HepG2 (cell line): ENCODE measurements around the gene PRRT2. TPM values are rescaled to one million over a fixed set of nuclear protein-coding genes. Genes with fewer than 3 reads are reported as not detected.

Experiments
- PHF8 ChIP-seq: sonication (generic); formaldehyde crosslinking; IDR thresholded peaks from 2 replicates; pipeline ENCODE4 v1.5.0; 2020; ENCODE audit warnings: missing genetic modification reagents
- PPARG ChIP-seq: conservative IDR thresholded peaks from 2 replicates; pipeline ENCODE4 v1.6.1; 2016; ENCODE audit warnings: missing biosample characterization, missing genetic modification reagents
- RFX5 ChIP-seq: IDR thresholded peaks from 2 replicates; pipeline ENCODE4 v1.6.1; 2011; ENCODE audit warnings: low read depth, low read length, improper control_type of control experiment
- SIX1 ChIP-seq: sonication (generic); formaldehyde crosslinking; IDR thresholded peaks from 2 replicates; pipeline ENCODE4 v1.4.0; 2020; ENCODE audit warnings: missing genetic modification reagents, borderline replicate concordance
- SYNCRIP ChIP-seq: fragments of 200-400 bp; formaldehyde crosslinking; IDR thresholded peaks from 2 replicates; pipeline ENCODE4 v1.6.1; 2018; ENCODE audit warnings: mild to moderate bottlenecking, low read depth, low read length; ENCODE audit not compliant: insufficient read depth
- XBP1 ChIP-seq: sonication (generic); formaldehyde crosslinking; IDR thresholded peaks from 2 replicates; pipeline ENCODE4 v1.5.0; 2020; ENCODE audit warnings: missing genetic modification reagents
- ZEB1 ChIP-seq: IDR thresholded peaks from 2 replicates; pipeline ENCODE4 v1.6.1; 2012; ENCODE audit warnings: mild to moderate bottlenecking, low read depth, inconsistent platforms; ENCODE audit not compliant: insufficient replicate concordance
- ZFP82 ChIP-seq: sonication (generic); formaldehyde crosslinking; IDR thresholded peaks from 2 replicates; pipeline ENCODE4 v1.5.1; 2020; ENCODE audit warnings: mild to moderate bottlenecking, missing genetic modification reagents, borderline replicate concordance
- ZNF17 ChIP-seq: sonication (generic); formaldehyde crosslinking; IDR thresholded peaks from 2 replicates; pipeline ENCODE4 v1.5.0; 2020; ENCODE audit warnings: mild to moderate bottlenecking, missing genetic modification reagents
- ZNF296 ChIP-seq: sonication (generic); formaldehyde crosslinking; conservative IDR thresholded peaks from 2 replicates; pipeline ENCODE4 v1.5.0; 2020; ENCODE audit warnings: mild to moderate bottlenecking, missing genetic modification reagents
- polyA plus RNA-seq, 8 experiments: library from polyadenylated mRNA; depleted of rRNA in 3 of 8; stranded (reverse) in 7 of 8; unstranded in 1 of 8; fragments of >200 nt; fragmentation: Illumina TruSeq in 4 of 8; extraction: Trizol in 4 of 8; gene quantifications; 2 replicates each; pipeline versions ENCODE4 v1.2.1 to v1.2.3, GENCODE V29; 2011 to 2016; ENCODE audit warnings: low read depth in 4 of 8, missing spikeins in 1 of 8, mixed read lengths in 1 of 8; ENCODE audit not compliant: insufficient read depth in 1 of 8
- total RNA-seq, 5 experiments: library from RNA; depleted of rRNA; stranded (reverse); fragments of >200 nt; fragmentation: Illumina TruSeq; extraction: Trizol; gene quantifications; 2 replicates each; pipeline ENCODE4 v1.2.3, GENCODE V29; 2016; ENCODE audit warnings: low read depth in 1 of 5
- TF ChIP-seq, protein P1 (sequence below): sonication (generic); formaldehyde crosslinking; IDR thresholded peaks from 2 replicates; pipeline ENCODE4 v1.4.0; 2020; ENCODE audit warnings: low read depth, missing genetic modification reagents
- TF ChIP-seq, protein P2 (sequence below): sonication (generic); formaldehyde crosslinking; IDR thresholded peaks from 2 replicates; pipeline ENCODE4 v1.5.0; 2020; ENCODE audit warnings: mild to moderate bottlenecking, missing genetic modification reagents
- TF ChIP-seq, protein P3 (sequence below): sonication (generic); formaldehyde crosslinking; IDR thresholded peaks from 2 replicates; pipeline ENCODE4 v1.4.0; 2020; ENCODE audit warnings: missing genetic modification reagents
- TF ChIP-seq, protein P4 (sequence below): sonication (generic); formaldehyde crosslinking; IDR thresholded peaks from 2 replicates; pipeline ENCODE4 v1.5.0; 2020; ENCODE audit warnings: missing genetic modification reagents
- TF ChIP-seq, protein P5 (sequence below): sonication (generic); formaldehyde crosslinking; IDR thresholded peaks from 2 replicates; pipeline ENCODE4 v1.9.0; 2022; ENCODE audit warnings: low read depth, missing genetic modification reagents

The PRRT2 gene
- total and polyA plus RNA-seq, 2 of the 13 experiments (the other 11 are each of a cell fraction or from before 2014, with no cell fraction given) = 0.51 to 1.1 TPM

DNA sequence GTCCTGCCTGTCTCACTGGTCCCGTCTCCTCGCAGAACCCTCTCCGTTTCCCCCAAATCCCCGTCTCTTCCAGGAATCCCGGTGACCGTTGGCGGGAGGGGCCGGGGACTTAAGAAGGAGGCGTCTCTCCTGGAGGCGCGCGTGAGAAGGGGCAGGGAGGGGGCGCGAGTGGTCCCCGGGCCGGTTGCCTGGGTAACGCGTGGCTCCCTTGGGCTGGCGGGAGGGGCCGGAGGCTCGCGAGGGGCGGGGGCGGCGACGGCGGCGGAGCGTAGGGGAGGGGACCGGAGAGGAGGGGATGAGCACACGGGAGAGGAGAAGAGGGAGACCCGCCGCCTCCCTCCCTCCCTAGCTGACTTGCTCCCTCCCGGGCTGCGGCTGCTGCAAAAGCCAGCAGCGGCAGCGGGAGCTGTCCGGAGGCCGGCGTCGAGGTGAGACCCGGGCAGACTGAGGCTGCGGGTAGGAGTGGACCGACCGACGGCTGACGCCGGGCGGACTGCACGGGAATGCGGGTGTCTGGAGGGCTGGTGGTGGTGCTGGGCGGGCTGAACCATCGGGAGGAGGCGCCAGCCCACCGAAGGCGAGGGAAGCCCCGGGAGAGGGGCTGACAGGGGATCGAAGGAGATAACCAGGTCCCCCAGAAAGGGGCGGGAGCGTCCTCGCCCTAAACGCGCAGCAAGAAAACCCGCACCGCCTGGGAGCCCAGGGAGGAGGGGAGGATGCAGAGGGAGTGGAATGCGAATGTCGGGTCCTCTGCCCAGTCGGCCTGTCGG is at the start of gene PRRT2 (continued):
- TF ChIP-seq, protein P1, sequence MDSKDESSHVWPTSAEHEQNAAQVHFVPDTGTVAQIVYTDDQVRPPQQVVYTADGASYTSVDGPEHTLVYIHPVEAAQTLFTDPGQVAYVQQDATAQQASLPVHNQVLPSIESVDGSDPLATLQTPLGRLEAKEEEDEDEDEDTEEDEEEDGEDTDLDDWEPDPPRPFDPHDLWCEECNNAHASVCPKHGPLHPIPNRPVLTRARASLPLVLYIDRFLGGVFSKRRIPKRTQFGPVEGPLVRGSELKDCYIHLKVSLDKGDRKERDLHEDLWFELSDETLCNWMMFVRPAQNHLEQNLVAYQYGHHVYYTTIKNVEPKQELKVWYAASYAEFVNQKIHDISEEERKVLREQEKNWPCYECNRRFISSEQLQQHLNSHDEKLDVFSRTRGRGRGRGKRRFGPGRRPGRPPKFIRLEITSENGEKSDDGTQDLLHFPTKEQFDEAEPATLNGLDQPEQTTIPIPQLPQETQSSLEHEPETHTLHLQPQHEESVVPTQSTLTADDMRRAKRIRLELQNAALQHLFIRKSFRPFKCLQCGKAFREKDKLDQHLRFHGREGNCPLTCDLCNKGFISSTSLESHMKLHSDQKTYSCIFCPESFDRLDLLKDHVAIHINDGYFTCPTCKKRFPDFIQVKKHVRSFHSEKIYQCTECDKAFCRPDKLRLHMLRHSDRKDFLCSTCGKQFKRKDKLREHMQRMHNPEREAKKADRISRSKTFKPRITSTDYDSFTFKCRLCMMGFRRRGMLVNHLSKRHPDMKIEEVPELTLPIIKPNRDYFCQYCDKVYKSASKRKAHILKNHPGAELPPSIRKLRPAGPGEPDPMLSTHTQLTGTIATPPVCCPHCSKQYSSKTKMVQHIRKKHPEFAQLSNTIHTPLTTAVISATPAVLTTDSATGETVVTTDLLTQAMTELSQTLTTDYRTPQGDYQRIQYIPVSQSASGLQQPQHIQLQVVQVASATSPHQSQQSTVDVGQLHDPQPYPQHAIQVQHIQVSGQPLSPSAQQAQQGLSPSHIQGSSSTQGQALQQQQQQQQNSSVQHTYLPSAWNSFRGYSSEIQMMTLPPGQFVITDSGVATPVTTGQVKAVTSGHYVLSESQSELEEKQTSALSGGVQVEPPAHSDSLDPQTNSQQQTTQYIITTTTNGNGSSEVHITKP (CRISPR knock-in tag) = 0 out of 2 replicates have a peak, but pooled peaks have one; percentile 28
- TF ChIP-seq SIX1 (no peak), ZNF17 (CRISPR knock-in tag) (no peak), PHF8 (peak; percentile 13; the same call in 1 of the 2 replicates), ZFP82 (CRISPR knock-in tag) (0 out of 2 replicates have a peak, but pooled peaks have one; percentile 48), ZEB1 (no peak), XBP1 (CRISPR knock-in tag) (no peak), PPARG (CRISPR knock-in tag) (no peak), ZNF296 (CRISPR knock-in tag) (no peak), RFX5 (no peak), SYNCRIP (no peak)
- TF ChIP-seq, protein P2, sequence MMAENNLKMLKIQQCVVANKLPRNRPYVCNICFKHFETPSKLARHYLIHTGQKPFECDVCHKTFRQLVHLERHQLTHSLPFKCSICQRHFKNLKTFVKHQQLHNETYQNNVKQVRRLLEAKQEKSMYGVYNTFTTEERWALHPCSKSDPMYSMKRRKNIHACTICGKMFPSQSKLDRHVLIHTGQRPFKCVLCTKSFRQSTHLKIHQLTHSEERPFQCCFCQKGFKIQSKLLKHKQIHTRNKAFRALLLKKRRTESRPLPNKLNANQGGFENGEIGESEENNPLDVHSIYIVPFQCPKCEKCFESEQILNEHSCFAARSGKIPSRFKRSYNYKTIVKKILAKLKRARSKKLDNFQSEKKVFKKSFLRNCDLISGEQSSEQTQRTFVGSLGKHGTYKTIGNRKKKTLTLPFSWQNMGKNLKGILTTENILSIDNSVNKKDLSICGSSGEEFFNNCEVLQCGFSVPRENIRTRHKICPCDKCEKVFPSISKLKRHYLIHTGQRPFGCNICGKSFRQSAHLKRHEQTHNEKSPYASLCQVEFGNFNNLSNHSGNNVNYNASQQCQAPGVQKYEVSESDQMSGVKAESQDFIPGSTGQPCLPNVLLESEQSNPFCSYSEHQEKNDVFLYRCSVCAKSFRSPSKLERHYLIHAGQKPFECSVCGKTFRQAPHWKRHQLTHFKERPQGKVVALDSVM (CRISPR knock-in tag) = no peak
- TF ChIP-seq, protein P3, sequence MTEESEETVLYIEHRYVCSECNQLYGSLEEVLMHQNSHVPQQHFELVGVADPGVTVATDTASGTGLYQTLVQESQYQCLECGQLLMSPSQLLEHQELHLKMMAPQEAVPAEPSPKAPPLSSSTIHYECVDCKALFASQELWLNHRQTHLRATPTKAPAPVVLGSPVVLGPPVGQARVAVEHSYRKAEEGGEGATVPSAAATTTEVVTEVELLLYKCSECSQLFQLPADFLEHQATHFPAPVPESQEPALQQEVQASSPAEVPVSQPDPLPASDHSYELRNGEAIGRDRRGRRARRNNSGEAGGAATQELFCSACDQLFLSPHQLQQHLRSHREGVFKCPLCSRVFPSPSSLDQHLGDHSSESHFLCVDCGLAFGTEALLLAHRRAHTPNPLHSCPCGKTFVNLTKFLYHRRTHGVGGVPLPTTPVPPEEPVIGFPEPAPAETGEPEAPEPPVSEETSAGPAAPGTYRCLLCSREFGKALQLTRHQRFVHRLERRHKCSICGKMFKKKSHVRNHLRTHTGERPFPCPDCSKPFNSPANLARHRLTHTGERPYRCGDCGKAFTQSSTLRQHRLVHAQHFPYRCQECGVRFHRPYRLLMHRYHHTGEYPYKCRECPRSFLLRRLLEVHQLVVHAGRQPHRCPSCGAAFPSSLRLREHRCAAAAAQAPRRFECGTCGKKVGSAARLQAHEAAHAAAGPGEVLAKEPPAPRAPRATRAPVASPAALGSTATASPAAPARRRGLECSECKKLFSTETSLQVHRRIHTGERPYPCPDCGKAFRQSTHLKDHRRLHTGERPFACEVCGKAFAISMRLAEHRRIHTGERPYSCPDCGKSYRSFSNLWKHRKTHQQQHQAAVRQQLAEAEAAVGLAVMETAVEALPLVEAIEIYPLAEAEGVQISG (CRISPR knock-in tag) = no peak; the same call in 1 of the 2 replicates
- TF ChIP-seq, protein P4, sequence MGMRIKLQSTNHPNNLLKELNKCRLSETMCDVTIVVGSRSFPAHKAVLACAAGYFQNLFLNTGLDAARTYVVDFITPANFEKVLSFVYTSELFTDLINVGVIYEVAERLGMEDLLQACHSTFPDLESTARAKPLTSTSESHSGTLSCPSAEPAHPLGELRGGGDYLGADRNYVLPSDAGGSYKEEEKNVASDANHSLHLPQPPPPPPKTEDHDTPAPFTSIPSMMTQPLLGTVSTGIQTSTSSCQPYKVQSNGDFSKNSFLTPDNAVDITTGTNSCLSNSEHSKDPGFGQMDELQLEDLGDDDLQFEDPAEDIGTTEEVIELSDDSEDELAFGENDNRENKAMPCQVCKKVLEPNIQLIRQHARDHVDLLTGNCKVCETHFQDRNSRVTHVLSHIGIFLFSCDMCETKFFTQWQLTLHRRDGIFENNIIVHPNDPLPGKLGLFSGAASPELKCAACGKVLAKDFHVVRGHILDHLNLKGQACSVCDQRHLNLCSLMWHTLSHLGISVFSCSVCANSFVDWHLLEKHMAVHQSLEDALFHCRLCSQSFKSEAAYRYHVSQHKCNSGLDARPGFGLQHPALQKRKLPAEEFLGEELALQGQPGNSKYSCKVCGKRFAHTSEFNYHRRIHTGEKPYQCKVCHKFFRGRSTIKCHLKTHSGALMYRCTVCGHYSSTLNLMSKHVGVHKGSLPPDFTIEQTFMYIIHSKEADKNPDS (CRISPR knock-in tag) = no peak
- TF ChIP-seq, protein P5, sequence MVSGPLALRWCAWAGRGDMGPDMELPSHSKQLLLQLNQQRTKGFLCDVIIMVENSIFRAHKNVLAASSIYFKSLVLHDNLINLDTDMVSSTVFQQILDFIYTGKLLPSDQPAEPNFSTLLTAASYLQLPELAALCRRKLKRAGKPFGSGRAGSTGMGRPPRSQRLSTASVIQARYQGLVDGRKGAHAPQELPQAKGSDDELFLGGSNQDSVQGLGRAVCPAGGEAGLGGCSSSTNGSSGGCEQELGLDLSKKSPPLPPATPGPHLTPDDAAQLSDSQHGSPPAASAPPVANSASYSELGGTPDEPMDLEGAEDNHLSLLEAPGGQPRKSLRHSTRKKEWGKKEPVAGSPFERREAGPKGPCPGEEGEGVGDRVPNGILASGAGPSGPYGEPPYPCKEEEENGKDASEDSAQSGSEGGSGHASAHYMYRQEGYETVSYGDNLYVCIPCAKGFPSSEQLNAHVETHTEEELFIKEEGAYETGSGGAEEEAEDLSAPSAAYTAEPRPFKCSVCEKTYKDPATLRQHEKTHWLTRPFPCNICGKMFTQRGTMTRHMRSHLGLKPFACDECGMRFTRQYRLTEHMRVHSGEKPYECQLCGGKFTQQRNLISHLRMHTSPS = no peak
